TTC549 (cell line): ENCODE data around the gene EPAS1.
"Not testable (repeated sequence)": the region's sequence is repeated elsewhere in the genome, so short reads cannot be mapped to it uniquely, and the experiment has no call there.

Source experiments
- FAIRE-seq: peaks from 2 replicates; lab custom pipeline; 2012; peaks lifted over from hg19 to GRCh38; lab: Jason Lieb, UNC

EPAS1 gene

DNA sequence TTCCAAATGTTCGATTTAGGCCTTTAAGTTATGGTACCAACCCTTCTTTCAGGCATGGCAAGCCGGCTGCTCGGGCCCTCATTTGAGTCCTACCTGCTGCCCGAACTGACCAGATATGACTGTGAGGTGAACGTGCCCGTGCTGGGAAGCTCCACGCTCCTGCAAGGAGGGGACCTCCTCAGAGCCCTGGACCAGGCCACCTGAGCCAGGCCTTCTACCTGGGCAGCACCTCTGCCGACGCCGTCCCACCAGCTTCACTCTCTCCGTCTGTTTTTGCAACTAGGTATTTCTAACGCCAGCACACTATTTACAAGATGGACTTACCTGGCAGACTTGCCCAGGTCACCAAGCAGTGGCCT lies 87.2 kb downstream of the EPAS1 start:
- no peak for FAIRE-seq

DNA sequence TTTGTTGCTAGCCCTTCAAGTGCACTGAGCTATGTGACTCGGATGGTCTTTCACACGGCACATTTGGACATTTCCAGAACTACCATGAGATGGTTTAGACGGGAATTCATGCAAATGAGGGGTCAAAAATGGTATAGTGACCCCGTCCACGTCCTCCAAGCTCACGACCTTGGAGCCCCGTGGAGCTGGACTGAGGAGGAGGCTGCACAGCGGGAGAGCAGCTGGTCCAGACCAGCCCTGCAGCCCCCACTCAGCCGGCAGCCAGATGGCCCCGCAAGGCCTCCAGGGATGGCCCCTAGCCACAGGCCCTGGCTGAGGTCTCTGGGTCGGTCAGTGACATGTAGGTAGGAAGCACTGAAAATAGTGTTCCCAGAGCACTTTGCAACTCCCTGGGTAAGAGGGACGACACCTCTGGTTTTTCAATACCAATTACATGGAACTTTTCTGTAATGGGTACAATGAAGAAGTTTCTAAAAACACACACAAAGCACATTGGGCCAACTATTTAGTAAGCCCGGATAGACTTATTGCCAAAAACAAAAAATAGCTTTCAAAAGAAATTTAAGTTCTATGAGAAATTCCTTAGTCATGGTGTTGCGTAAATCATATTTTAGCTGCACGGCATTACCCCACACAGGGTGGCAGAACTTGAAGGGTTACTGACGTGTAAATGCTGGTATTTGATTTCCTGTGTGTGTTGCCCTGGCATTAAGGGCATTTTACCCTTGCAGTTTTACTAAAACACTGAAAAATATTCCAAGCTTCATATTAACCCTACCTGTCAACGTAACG lies 88.8 kb downstream of the EPAS1 start:
- no peak for FAIRE-seq

DNA sequence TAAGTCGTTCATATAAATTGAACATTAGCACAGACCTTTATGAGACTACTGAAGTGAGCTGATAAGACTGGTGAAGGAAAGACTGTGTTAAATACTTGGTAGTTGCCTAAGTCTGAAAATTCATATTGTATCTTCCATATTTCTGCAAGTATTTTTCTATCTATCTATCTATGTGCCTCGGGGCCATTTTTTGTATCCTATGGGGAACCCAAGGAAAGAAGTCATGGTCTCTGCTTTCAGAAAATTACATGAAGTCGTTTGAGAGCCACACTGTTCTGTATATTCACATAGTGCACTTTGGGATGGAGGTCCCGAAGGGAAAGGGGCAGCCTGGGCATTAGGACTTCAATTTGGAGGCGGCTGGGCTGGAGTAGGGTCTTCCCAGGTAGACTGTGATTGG lies 89.6 kb downstream of the EPAS1 start:
- no peak for FAIRE-seq

- no peak for FAIRE-seq
Measured at GRCh38 chr2:46387292-46387691, 90.1 kb downstream of the EPAS1 start.

GRCh38 chr2:46387886-46388515 lies 90.8 kb downstream of the EPAS1 start:
- no peak for FAIRE-seq

DNA sequence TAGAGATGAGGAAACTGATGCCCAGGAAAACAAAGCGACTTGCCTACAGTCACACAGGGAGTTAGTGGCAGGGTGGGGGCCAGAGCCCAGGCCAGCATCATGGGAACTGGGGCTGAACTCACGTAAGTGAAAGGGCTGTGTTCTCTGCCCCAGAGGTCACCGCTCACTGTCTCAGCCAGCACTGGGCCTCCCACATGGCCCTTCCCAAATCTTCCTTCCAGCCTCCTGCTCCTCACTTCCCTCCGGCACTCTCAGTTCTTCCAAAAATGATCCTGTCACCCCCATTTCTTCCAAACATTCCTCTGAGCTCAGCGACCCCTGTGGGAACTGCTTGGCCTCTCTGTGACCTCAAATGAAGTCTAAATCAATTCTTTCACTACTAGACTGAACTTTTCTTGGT lies 91.7 kb downstream of the EPAS1 start:
- FAIRE-seq: no peak

DNA sequence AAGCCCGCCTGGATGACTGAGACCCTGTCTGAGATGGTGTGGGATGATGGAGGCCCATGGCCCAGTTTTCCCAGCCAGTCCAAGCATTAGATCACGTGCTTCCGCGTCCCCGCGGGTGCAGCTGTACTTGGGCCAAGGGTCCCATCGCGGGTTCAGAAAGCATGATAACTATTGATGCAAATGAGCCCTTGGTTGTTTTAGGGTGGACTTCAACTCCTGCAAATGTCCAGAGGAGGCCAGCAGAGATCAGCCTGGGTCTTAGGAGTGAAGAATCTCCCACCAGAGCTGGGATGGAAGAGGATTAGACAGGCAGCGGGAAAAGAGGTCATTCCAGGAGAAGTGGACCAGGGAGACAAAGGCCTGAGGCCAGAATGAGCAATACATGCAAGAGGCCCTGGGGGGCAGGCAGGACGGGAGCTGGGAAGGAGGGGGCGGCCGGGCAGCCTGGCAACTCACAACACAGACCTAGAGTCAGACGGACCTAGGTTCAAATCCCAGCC lies 92.3 kb downstream of the EPAS1 start:
- no peak for FAIRE-seq

DNA sequence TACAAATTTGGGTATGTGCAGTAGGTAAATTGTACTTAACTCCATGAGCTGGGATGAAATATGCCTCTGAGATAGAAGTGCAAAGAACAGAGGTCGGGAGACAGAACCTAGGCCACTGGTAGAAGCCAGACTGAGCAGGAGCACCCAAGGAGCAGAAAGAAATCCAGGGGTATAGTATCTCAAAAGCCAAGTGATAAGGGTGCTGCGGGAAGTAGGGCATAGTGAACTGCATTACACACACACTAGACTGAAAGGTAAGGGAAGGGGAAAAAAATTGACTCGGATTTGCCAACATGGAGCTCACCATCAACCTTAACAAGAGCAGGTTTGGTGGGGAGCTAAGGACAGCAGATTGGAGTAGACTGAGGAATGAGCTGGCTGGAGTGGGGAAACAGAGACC lies 92.8 kb downstream of the EPAS1 start:
- FAIRE-seq: no peak

GRCh38 chr2:46390901-46391395 lies 93.7 kb downstream of the EPAS1 start:
- no peak for FAIRE-seq

DNA sequence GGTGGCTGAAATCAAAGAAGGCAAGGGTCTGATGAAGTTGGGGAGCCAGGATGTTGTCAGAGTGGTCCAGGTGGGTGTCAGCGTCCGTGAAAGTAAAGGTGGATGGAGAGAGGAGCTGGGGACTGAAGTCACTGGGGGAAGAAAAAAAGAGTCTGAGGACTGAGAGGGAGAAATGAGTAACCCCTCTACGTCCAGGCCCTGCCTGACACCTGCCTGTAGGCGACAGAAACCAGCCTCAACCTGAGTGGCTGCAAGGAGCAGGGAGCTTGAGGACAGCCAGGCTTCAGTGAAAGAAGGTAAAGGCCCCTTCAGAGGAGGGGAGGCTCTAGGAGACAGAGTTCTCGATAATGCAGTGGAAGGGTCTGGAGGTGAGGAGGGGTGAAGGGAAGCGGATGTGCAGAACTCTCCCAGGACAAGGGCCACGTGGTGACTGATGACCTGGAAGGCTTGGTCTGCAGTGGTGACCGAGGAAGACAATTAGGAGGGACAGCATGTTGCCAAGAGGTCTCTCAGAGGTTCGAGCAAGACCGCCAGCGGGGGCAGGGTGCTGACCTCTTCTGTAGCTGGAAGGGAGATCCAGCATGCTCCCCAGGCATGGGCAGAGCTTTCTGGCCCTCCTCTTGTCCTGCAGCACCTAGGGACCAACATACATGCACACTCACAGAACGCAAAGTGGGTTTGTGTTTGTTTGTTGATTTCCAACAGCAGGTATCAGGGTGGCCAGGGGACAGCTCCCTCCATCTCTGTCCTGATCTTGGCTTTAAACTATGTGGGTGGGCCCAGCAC lies 95.5 kb downstream of the EPAS1 start:
- no peak for FAIRE-seq

DNA sequence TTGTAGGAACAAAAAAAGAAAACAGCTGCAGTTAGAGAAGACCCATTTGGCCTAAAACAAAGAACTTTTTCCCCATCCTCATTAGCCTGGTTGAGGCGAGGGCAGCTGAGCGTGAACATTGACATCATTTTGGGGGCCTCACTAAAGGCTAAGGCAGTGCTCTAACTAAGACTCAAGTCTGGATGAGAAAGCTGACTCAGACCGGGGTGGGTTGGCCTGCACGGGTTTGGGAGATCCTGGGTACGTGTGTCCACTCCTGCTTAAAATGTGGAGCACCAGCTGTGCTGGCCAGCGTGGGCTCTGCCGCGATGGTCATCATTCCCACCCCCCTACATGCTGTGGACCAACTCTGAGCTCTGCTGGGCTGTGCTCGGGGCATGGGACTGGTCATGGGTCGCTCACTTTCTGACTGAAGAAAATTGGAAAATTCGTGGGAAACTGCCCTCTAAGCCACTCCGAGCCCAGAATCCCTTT lies 96.2 kb downstream of the EPAS1 start:
- no peak for FAIRE-seq

DNA sequence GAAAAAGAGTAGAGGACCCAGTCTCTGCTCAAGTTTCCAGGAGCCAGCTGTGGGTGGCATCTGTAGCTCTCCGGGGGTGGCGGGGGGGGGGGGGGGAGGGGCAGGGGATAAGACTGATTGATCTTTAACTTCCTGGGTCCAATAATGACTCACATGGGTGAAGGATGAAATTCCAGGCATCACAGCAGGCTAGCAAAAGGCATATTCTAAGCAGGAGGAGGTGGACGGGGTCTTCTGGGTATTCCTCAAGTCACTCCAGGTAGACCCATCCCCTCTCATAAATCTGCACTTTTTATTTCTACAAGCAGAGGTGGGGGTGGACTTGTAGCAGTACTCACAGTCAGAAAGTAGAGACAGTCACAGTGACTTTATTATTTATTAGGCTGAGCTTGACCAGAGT lies 96.7 kb downstream of the EPAS1 start:
- no peak for FAIRE-seq

GRCh38 chr2:46394649-46395510 lies 97.7 kb downstream of the EPAS1 start:
- FAIRE-seq: no peak

DNA sequence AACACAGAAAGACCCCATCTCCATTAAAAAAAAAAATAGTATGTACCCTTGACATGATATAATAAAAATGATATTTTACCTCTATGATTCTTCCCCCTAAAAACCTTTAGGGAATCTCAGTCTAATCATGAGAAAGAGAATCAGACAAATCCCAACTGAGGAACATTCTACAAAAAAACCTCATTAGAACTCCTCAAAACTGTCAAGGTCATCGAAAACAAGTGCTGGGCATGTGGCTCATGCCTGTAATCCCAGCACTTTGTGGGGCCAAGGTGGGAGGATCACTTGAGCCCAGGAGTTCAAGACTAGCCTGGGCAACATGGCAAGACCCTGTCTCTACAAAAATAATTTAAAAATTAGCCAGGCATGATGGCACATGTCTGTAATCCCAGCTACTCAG lies 98.5 kb downstream of the EPAS1 start:
- not testable (repeated sequence) for FAIRE-seq

DNA sequence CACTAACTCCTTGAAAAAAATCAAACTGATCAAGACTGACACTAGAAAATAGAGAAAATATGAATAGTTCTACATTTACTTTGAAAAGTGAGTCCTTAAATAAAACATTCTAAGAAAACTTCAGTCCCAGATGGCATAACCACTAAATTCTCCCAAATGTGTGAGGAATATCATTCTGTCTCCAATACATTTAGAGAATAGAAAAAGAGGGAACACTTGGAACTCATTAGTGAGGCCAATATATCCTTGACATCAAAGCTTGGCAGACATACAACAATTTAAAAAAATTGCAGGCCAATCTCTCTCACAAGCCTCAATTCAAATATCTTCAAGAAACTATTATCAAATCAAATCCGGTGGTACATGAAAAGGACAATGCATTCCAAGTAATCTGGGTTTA lies 102.8 kb downstream of the EPAS1 start:
- no peak for FAIRE-seq

- FAIRE-seq: no peak
Measured at GRCh38 chr2:46402874-46403273, 105.7 kb downstream of the EPAS1 start.

DNA sequence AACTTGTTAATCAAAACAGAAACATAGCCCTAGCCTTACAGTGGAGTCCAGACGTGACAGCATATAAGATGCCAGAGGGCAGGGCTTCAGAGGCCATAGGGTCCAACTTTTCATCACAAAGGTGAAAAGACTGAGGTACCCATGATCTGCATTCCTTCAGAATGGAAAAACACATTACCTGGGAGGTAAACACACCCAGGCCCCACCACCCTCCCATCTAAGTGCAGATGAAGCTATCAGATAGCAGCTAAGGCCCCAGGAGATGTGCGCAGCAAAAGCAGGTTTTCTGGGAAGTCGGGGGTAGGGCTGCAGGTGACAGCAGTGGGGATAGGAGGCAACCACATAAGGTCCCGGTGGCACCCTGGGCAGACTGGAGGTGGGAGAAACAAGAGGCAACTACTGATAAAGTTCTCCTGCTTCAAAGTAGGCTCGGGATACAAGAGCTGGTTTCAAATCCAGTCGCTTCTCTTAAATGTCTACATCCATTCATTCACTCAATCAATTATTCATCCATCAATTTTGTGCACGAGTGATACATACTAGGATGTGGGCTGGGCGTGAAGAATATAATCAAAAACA lies 107.1 kb downstream of the EPAS1 start:
- no peak for FAIRE-seq

DNA sequence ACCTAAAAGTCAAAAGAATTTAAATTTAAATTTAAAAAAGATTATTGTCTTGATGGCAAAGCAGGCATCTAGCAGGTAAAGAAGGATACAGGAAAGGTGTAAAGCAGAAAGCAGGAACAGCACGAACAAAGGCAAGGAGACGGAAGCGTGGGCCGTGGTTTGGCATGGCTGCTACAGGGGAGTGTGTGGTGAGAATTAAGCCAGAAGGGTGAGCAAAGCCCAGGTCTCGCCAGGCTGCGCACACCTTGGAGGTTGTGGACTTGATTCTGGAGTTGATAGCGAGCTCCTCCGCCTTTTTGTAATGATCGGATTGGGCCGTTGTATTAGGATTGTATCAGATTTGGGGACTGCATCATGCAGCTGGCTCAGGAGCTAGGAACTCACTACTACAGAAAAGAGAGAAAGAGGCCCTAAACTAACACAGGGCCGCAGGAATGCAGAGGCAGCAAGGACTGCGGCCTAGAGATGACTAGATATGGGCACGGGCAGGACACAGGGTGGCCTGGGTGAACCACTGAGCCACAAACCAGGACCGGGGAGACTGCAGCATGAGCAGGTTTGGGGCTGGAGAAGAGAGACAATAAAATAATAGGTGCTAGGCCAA lies 110.7 kb downstream of the EPAS1 start:
- FAIRE-seq: no peak

DNA sequence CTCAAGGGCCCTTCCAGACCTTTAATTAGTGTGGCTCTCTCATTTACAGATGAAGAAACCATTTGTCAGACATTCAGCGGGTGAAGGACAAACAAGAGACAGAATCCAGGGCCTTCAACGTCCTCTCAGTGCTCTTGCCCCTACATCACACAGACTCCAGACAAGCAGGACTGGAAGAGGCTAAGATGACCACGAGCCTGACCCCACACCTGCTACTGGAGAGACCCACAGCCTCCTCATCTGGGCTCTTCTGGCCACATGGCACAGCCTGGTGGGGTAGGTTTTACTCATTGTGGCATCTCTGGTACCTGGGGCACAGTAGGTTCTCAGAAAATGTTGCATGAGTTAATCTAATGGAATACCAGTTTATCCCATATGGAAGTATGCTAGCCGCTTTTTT lies 112.5 kb downstream of the EPAS1 start:
- no peak for FAIRE-seq

DNA sequence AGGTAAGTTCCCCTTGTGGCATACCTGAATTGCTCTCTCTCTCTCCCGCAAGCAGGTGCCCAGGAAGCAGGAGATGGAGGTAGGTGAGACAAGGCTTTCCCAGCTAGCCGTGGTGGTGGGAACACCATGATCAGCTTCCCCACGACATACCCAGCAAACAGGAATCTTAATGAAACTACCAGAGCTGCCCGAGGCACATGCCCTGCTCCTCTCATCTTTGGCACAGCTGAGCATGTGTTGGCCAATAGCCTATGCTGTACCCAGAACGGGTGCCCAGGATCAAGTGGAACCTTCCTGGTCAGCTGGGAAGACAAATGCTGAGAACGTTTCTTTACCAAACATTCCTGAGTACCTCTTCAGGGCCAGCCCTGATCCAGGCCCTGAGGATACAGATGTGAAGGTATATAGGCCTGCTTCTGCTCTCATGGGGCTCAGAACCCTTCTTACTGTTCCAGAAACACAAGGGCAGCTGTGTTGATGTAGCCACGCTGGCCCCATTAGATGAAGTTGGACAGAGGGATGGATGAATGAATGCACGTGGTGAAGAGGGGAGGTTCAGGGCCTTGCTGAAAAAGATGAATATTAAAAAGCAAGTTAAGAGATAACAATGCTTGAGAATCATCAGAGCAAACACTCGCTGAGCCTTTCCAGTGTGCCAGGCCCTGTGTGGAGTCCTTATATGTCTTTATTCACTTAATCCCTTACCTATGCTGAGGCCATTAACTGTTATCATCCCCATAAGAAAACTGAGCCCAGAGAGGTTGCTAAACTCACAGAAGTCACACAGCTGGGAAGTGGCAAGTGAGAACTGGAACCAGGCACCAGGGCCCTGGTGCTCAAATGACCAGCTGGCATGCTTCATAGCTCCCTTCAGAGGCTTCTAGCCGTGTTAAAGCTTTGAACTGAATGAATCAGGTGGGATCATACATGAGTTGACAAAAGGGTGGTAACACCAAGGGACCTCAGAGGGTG lies 113.4 kb downstream of the EPAS1 start:
- no peak for FAIRE-seq
